ENCODE measurements around the gene MACROD2. TPM values are rescaled to one million over a fixed set of nuclear protein-coding genes. Genes with fewer than 3 reads are reported as not detected.

MACROD2 gene
- total RNA-seq, 1 experiment from 2014 or later, result 3.4 TPM

GRCh38 chr20:15072316-15072715 is 1077.0 kb downstream of the MACROD2 start:
- DNase-seq (ENCODE audit: low read depth), result no peak
- in situ Hi-C loops (cut with HindIII; ENCODE audit: low pct_unique_long_range_greater_than_20kb, low sequenced_read_pairs), result no loop called here

DNA sequence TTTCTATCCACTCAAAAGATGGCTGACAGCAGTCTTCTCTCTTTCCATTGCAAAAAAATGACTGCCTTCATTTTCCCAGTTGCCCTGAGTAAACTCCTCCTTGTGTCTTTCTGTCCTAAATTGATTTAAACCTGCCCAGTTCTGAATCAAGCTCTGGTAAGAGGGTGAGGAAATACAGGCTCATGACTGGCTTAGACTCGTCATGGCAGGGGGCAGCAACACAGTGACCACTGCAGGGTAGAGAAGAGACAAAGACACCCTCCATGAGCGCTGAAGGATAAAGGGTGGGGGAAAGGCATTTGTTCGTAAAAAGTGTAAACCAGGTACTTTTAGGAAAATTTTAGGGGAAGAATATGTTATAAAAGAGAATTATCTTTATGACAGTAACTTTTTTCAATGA is 1080.3 kb downstream of the MACROD2 start:
- in situ Hi-C loops (cut with HindIII; ENCODE audit: low pct_unique_long_range_greater_than_20kb, low sequenced_read_pairs), result no loop called here
- DNase-seq (ENCODE audit: low read depth), result no peak

GRCh38 chr20:15076785-15077184 is 1081.5 kb downstream of the MACROD2 start:
- in situ Hi-C loops (cut with HindIII; ENCODE audit: low pct_unique_long_range_greater_than_20kb, low sequenced_read_pairs), result no loop called here
- no peak for DNase-seq (ENCODE audit: low read depth)

DNA sequence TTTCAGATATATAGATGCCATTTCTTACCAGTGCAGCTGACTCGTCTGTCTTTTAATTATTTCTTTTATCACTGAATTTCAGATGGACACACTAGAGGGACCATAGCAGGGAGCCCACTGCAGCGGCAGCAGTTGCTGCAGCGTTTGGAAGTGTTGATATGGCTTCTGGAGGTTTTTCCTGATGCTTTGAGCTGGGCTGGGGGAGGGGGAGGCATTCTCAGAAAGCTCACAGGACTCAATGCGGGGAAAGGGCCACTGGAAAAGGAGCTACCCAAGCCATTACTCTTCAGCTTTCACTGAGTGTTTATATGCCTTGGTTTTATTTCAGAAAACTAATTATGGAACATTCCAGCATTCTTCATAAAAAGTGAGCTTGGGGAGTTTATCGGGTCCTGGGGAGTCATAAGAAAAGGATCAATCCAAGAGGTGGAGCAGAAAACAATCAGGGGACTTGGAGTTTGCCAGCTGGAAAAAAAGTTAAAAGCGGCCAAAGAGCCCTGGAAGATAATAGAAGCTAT is 1082.5 kb downstream of the MACROD2 start:
- in situ Hi-C loops (cut with HindIII; ENCODE audit: low pct_unique_long_range_greater_than_20kb, low sequenced_read_pairs), result no loop called here
- no peak for DNase-seq (ENCODE audit: low read depth)

DNA sequence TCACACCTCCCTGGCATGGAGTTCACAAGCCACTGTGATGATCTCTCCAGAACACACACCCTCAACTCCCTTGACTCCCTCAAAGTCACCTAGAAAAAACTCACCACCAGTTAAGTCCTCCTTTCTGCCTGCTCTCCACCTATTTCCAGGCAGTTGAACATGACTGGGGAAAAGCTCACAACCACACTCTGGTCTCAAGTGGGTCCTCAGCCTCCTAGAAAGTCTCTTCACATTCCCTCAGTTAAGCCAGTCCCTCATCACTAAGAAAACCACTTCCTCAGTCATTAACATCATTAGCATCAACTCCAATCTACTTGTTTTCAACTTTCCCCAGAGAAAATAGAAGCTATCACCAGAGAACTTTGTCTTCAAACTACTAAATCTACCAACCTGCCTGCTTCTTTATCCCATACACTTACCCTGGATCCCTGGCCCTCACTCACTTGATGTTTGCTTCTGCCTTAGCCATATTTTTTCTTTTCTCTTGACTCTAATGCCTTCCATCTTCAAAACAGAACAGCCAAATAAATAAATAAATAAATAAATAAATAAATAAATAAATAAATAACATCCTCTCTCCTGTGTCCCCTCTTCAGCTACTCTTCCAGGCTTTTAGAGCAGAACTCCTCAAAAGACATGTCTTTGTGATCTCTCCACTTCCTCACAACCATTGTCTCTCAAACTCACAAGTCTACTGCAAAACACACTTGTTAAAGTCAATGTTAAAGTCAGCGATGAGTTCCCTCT is 1084.5 kb downstream of the MACROD2 start:
- in situ Hi-C loops (cut with HindIII; ENCODE audit: low pct_unique_long_range_greater_than_20kb, low sequenced_read_pairs), result no loop called here
- no peak for DNase-seq (ENCODE audit: low read depth)

DNA sequence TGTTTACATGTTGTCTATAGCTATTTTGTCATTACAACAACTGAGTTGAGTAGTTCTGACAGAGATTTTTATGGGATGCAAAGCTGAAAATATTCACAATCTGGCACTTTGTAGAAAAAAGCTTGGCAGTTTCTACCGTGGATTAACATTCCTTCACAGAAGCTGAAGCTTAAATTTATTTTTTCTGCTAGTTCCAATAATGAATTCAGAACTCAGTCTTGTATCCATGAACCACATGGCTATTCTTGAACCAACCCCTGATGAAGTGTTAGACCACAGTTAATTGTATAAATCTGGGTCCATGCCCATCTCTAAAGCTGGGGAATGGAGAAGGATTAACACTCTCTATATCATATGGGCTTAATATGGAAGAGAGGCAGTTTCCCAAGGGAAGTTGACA is 1085.9 kb downstream of the MACROD2 start:
- in situ Hi-C loops (cut with HindIII; ENCODE audit: low pct_unique_long_range_greater_than_20kb, low sequenced_read_pairs), result no loop called here
- DNase-seq (ENCODE audit: low read depth), result no peak

DNA sequence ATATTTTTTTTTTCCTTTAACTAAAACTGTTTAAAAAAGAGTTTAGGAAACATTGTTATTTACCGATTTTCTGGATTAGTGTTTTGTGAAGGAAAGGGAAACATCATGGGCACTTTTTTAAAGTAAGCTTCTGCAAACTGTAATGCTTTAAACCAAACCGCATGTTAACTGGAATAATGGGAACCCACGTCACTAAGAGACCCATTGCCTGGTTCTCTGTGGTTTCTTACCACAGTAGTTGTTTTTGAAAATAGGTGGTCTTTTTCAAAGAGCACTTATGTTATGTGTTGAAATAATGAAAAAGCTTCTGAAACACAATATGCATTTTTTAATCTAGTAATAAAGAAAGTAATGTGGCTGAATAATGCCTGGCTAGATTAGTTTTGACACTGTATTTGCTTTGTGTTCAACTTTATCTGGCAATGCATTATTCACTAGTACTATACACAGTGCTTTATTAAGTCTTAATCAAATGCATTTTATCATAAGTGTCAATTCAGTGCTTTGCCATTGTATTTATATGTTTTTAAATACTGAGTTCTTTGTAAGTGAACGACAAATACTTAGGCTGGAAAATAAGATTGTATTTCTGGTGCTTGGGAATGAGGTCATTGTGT is 1096.2 kb downstream of the MACROD2 start:
- in situ Hi-C loops (cut with HindIII; ENCODE audit: low pct_unique_long_range_greater_than_20kb, low sequenced_read_pairs), result no loop called here
- DNase-seq (ENCODE audit: low read depth), result no peak

- in situ Hi-C loops (cut with HindIII; ENCODE audit: low pct_unique_long_range_greater_than_20kb, low sequenced_read_pairs), result no loop called here
- no peak for DNase-seq (ENCODE audit: low read depth)
Observed at GRCh38 chr20:15098351-15098750, 1103.0 kb downstream of the MACROD2 start.

DNA sequence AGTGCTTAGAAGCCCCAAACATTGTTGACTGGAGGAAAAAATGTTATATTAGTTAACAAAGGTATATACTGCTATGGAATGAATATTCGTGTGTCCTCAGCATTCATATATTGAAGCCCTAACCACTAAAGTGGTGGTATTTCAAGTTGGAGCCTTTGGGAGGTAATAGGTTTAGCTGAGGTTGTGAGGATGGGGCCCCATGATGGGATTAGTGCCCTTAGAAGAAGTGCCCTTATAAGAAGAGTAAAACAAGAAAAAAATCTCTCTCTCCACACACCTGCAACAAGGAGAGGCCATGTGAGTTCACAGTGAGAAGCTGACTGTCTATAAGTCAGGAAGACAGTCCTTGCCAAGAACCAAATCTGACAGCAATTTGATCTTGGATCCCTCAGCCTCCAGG is 1103.8 kb downstream of the MACROD2 start:
- in situ Hi-C loops (cut with HindIII; ENCODE audit: low pct_unique_long_range_greater_than_20kb, low sequenced_read_pairs), result no loop called here
- DNase-seq (ENCODE audit: low read depth), result no peak

- no peak for DNase-seq (ENCODE audit: low read depth)
- in situ Hi-C loops (cut with HindIII; ENCODE audit: low pct_unique_long_range_greater_than_20kb, low sequenced_read_pairs), result no loop called here
Observed at GRCh38 chr20:15100506-15101160, 1105.3 kb downstream of the MACROD2 start.

DNA sequence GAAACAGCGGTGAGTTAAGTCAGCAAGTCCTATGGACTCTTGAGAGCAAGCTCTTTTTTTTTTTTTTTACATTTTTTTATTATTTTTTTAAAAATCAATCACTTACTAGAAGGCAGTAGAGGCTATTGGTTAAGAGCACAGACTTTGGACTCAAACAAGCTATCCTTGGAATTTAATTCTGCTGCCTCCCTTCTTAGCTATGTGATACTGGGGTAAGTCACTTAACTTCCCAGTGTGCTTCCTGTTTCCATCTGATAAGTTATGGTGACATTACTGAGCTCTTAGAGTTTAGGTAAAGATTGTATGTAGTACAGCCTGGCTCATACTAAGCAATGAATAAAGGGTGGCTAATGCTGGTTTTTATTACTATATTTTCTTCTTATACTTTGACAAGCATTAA is 1112.6 kb downstream of the MACROD2 start:
- DNase-seq (ENCODE audit: low read depth), result no peak
- in situ Hi-C loops (cut with HindIII; ENCODE audit: low pct_unique_long_range_greater_than_20kb, low sequenced_read_pairs), result no loop called here

DNA sequence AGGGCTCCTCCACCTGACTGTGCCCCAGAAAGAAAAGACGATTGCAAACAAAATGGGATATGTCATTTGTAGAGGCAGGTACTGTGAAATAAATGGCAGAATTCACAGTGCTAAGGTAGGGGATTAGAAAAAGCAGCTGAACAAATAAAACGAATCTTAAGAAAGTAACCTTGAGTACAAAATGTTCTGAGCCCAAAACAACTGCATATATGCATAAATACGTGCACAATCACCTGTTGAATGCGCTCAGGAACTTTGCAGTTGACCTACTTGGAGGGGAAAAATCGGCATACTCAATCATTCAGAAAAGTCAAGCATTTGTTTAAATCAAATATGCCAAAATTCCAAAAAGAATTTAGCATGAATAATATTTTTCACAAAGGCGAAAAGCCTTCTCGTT is 1114.2 kb downstream of the MACROD2 start:
- DNase-seq (ENCODE audit: low read depth), result no peak
- in situ Hi-C loops (cut with HindIII; ENCODE audit: low pct_unique_long_range_greater_than_20kb, low sequenced_read_pairs), result no loop called here

- in situ Hi-C loops (cut with HindIII; ENCODE audit: low pct_unique_long_range_greater_than_20kb, low sequenced_read_pairs), result no loop called here
- no peak for DNase-seq (ENCODE audit: low read depth)
Observed at GRCh38 chr20:15111654-15112053, 1116.3 kb downstream of the MACROD2 start.

GRCh38 chr20:15113144-15113773 is 1117.9 kb downstream of the MACROD2 start:
- DNase-seq (ENCODE audit: low read depth), result no peak
- in situ Hi-C loops (cut with HindIII; ENCODE audit: low pct_unique_long_range_greater_than_20kb, low sequenced_read_pairs), result no loop called here

GRCh38 chr20:15119852-15120487 is 1124.7 kb downstream of the MACROD2 start:
- DNase-seq (ENCODE audit: low read depth), result no peak
- in situ Hi-C loops (cut with HindIII; ENCODE audit: low pct_unique_long_range_greater_than_20kb, low sequenced_read_pairs), result no loop called here

- no peak for DNase-seq (ENCODE audit: low read depth)
- in situ Hi-C loops (cut with HindIII; ENCODE audit: low pct_unique_long_range_greater_than_20kb, low sequenced_read_pairs), result no loop called here
Observed at GRCh38 chr20:15122613-15123012, 1127.3 kb downstream of the MACROD2 start.

GRCh38 chr20:15131176-15131575 is 1135.9 kb downstream of the MACROD2 start:
- in situ Hi-C loops (cut with HindIII; ENCODE audit: low pct_unique_long_range_greater_than_20kb, low sequenced_read_pairs), result no loop called here

DNA sequence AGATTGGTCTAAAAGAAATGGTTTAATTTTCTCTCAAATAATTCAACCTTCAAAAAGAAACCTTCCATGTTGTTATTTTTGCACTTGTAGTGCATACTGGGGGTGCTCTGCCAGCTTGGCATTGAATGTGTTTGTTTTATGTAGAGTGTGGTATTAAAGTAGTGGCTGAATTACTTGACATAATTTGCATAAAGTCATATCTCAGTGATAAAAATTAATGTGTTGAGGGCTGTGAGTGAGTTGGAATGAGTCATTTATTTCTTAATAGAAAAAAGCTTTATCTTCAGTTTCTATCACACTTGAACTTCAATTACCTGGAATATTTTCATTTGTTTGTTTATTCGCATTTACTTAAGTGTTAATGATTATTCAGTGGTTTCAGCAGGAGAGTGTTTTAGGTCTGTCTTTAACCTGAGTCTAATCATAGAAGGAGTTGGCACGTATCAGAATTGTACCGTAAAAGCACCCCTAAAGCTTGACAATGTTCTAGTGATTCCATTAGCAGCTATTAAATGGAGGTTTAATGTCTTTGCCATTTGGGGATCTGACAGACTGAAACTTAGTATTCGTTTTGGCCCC is 1143.3 kb downstream of the MACROD2 start:
- in situ Hi-C loops (cut with HindIII; ENCODE audit: low pct_unique_long_range_greater_than_20kb, low sequenced_read_pairs), result no loop called here
- peak; percentile 16 for DNase-seq (ENCODE audit: low read depth)

More at GRCh38 chr20:15131176-15131575, 1135.9 kb downstream of the MACROD2 start:
- no peak for DNase-seq (ENCODE audit: low read depth)
